Pancreas (tissue), 10 donors: ENCODE measurements around the gene IZUMO2. TPM values are rescaled to one million over a fixed set of nuclear protein-coding genes. Genes with fewer than 3 reads are reported as not detected.
"Not testable (repeated sequence)": the region's sequence is repeated elsewhere in the genome, so short reads cannot be mapped to it uniquely, and the experiment has no call there.

Source experiments
- ATAC-seq, 4 donors: fragments of 200-7000 bp; cut with Tn5 transposase; one replicate each; pipeline versions ENCODE4 v1.8.0 to v1.9.1; 2020; ENCODE audit warnings: mild to moderate bottlenecking in 4 of 4, moderate library complexity in 4 of 4
- DNase-seq, 6 donors: peaks; one replicate each; pipeline ENCODE4 v3.0.0-alpha.2; 2020
- FAIRE-seq: peaks from 2 replicates; lab custom pipeline; 2012; peaks lifted over from hg19 to GRCh38; lab: Jason Lieb, UNC
- H3K27ac ChIP-seq, 4 donors: fragments of 200-600 bp; sonication (generic); 1 replicate in 3 of 4; 2 replicates in 1 of 4; pipeline versions ENCODE4 v1.5.0 to v1.8.0; 2020
- H3K27me3 ChIP-seq, 4 donors: fragments of 200-600 bp; one replicate each; pipeline ENCODE4 v1.8.0; 2021
- H3K36me3 ChIP-seq, 3 donors: fragments of 200-600 bp; sonication (generic) in 1 of 3; one replicate each; pipeline versions ENCODE4 v1.5.0 to v1.8.0; 2020 to 2021
- H3K4me1 ChIP-seq, 3 donors: fragments of 200-600 bp; one replicate each; pipeline ENCODE4 v1.8.0; 2021
- H3K4me3 ChIP-seq, 4 donors: fragments of 200-600 bp; sonication (generic) in 2 of 4; one replicate each; pipeline versions ENCODE4 v1.5.0 to v1.8.0; 2020 to 2021
- H3K9me3 ChIP-seq, 4 donors: fragments of 200-600 bp; one replicate each; pipeline ENCODE4 v1.8.0; 2021
- CTCF ChIP-seq, 4 donors: fragments of 200-600 bp; sonication (generic) in 3 of 4; IDR thresholded peaks; one replicate each; pipeline versions ENCODE4 v1.5.0 to v1.8.0; 2021; ENCODE audit warnings: antibody characterized with exemption in 4 of 4
- WGBS, 2 donors: extraction: QIAGEN DNeasy Blood & Tissue Kit; methylation state at CpG; one replicate each; pipeline ENCODE4 v1.1.7; 2013; 5-methylcytosine and 5-hydroxymethylcytosine counted together
- intact Hi-C, 3 donors: fragments of 100-400 bp; cut with DNase I; formaldehyde crosslinking; loops; one replicate each; pipeline versions ENCODE4 v1.11.1 to v1.14.2; 2022
- polyA plus RNA-seq, 2 donors: library from polyadenylated mRNA; stranded (reverse); fragments of 200-250 nt; gene quantifications; one replicate each; pipeline ENCODE4 v1.2.3, GENCODE V29; 2013
- total RNA-seq, 6 donors: library from RNA; stranded (reverse); fragmentation: NEBNext Ultra II Directional in 4 of 6; extraction: Animal tissue kit (Norgen Biotek cat#: 25700) in 4 of 6; gene quantifications; one replicate each; pipeline versions ENCODE4 v1.2.1 to v1.2.4, GENCODE V29; 2021 to 2023
- donor health status: healthy with polysubstance abuse.
- donor health status: DM: no; HTN: no; CAD: no; lungs with moderate emphysema.
- donor health status: DM: no; HTN: no; CAD: no.
- donor health status: control.
- donor health status: control.
- donor health status: Bipolar disorder and iron deficiency.
- donor health status: DM: yes; HTN: yes; CAD: no.
- donor health status: DM: no; HTN: no; CAD: no.
- donor health status: DM: no; HTN: no; CAD: no.
- donor health status: DM: yes; HTN: yes; CAD: no.

The IZUMO2 gene
- total and polyA plus RNA-seq, 8 donors, result not detected

- DNase-seq (peak; percentile 84 to 92 (median 88)), FAIRE-seq (no peak), ATAC-seq (peak; percentile 92 to 97 (median 96))
- H3K36me3 ChIP-seq, result no peaks in the 10 kb centered on the region
- no peaks in the 10 kb centered on the region for H3K27me3 ChIP-seq
- H3K27ac ChIP-seq, result peak overlapping the region; percentile 52 to 87 (median 72)
- intact Hi-C loops, result no loop called here
- TF ChIP-seq CTCF (IDR thresholded peaks at IDR 0.05), result peak in 1 of 4 donors; percentile 16
- 0% methylated on average over 51 to 52 of the region's 52 CpGs for WGBS, 2 donors
- peaks cover 0 to 5% (median 4%) of the 10 kb centered on the region in 3 donors for H3K4me1 ChIP-seq
- peak overlapping the region; percentile 46 to 62 (median 50) for H3K4me3 ChIP-seq
- H3K9me3 ChIP-seq, result no peaks in the 10 kb centered on the region
Measured at GRCh38 chr19:50147462-50148423, 15.3 kb downstream of the IZUMO2 start.

GRCh38 chr19:50141921-50142320, 21.2 kb downstream of the IZUMO2 start:
- H3K27me3 ChIP-seq, H3K27ac ChIP-seq, FAIRE-seq, DNase-seq, H3K9me3 ChIP-seq, ATAC-seq, H3K4me3 ChIP-seq, H3K36me3 ChIP-seq, H3K4me1 ChIP-seq, intact Hi-C loops: not testable (repeated sequence)
- 95 to 97% methylated on average over 1 of the region's 1 CpG for WGBS, 2 donors

- DNase-seq, intact Hi-C loops, H3K27ac ChIP-seq, H3K4me1 ChIP-seq, H3K9me3 ChIP-seq, ATAC-seq, H3K36me3 ChIP-seq, H3K4me3 ChIP-seq, FAIRE-seq: not testable (repeated sequence)
- H3K27me3 ChIP-seq, result peaks cover under 1 to 13% (median 7%) of the 10 kb centered on the region in 4 donors
- 85 to 94% methylated on average over 29 to 35 of the region's 36 CpGs for WGBS, 2 donors
Measured at GRCh38 chr19:50140118-50140845, 22.8 kb downstream of the IZUMO2 start.

GRCh38 chr19:50136603-50137365, 26.3 kb downstream of the IZUMO2 start:
- peak in 1 of 4 donors; percentile 55 for ATAC-seq
- intact Hi-C loops, H3K4me3 ChIP-seq, FAIRE-seq, H3K4me1 ChIP-seq, H3K27ac ChIP-seq, H3K36me3 ChIP-seq, H3K9me3 ChIP-seq: not testable (repeated sequence)
- WGBS, 2 donors, result 39 to 45% methylated on average over 19 of the region's 23 CpGs
- DNase-seq, result peak in 5 of 6 donors; percentile 31 to 71 (median 38)
- H3K27me3 ChIP-seq, result peaks cover 4 to 16% (median 10%) of the 10 kb centered on the region in 4 donors

- 64 to 76% methylated on average over 10 of the region's 10 CpGs for WGBS, 2 donors
- TF ChIP-seq CTCF (IDR thresholded peaks at IDR 0.05), result peak in 2 of 4 donors; percentile 5 to 22
- H3K27ac ChIP-seq, H3K4me3 ChIP-seq, H3K9me3 ChIP-seq, H3K36me3 ChIP-seq, ATAC-seq, DNase-seq, H3K4me1 ChIP-seq, intact Hi-C loops, FAIRE-seq: not testable (repeated sequence)
- H3K27me3 ChIP-seq, result peaks cover 4 to 16% (median 10%) of the 10 kb centered on the region in 4 donors
Measured at GRCh38 chr19:50135856-50136602, 27.1 kb downstream of the IZUMO2 start.

GRCh38 chr19:50134777-50135719, 28.0 kb downstream of the IZUMO2 start:
- DNase-seq, FAIRE-seq, intact Hi-C loops, H3K4me3 ChIP-seq, H3K27ac ChIP-seq, H3K36me3 ChIP-seq, ATAC-seq, H3K4me1 ChIP-seq, H3K9me3 ChIP-seq: not testable (repeated sequence)
- WGBS, 2 donors, result 60 to 67% methylated on average over 15 of the region's 21 CpGs
- peaks cover 4 to 16% (median 10%) of the 10 kb centered on the region in 4 donors for H3K27me3 ChIP-seq

GRCh38 chr19:50133518-50134492, 29.3 kb downstream of the IZUMO2 start:
- H3K4me1 ChIP-seq, H3K27ac ChIP-seq, DNase-seq, H3K36me3 ChIP-seq, FAIRE-seq, H3K9me3 ChIP-seq, intact Hi-C loops, ATAC-seq, H3K4me3 ChIP-seq: not testable (repeated sequence)
- H3K27me3 ChIP-seq, result peaks cover 4 to 16% (median 10%) of the 10 kb centered on the region in 4 donors
- 47 to 60% methylated on average over 21 of the region's 31 CpGs for WGBS, 2 donors
